Myocyte (in vitro differentiated cells): ENCODE data around the gene SPECC1L. TPM values are rescaled to one million over a fixed set of nuclear protein-coding genes. Genes with fewer than 3 reads are reported as not detected.
"Not testable (repeated sequence)": the region's sequence is repeated elsewhere in the genome, so short reads cannot be mapped to it uniquely, and the experiment has no call there.

Experiments used
- DNase-seq: peaks from one replicate; pipeline ENCODE4 v3.0.0-alpha.2; 2012; ENCODE audit warnings: low read depth
- polyA plus RNA-seq: library from polyadenylated mRNA; unstranded; fragments of >200 nt; gene quantifications from one replicate; pipeline ENCODE4 v1.2.1, GENCODE V29; 2012; ENCODE audit warnings: missing spikeins
- total RNA-seq: library from RNA; depleted of rRNA; stranded (reverse); fragments of >200 nt; gene quantifications from 2 replicates; pipeline ENCODE4 v1.2.3, GENCODE V29; 2014

SPECC1L gene
- 25.2 and 29.2 TPM in 2 replicates for total RNA-seq
- polyA plus RNA-seq = 20.5 TPM

GRCh38 chr22:24270556-24271385 lies at the start of gene SPECC1L:
TSS of gene SPECC1L (plus strand) at chr22:24270831. CDS start at chr22:24302232, 31,401 bp downstream.
- peak; percentile 92 for DNase-seq

- DNase-seq = no peak
Observed at GRCh38 chr22:24224468-24224867, 46.2 kb upstream of the SPECC1L start.

DNA sequence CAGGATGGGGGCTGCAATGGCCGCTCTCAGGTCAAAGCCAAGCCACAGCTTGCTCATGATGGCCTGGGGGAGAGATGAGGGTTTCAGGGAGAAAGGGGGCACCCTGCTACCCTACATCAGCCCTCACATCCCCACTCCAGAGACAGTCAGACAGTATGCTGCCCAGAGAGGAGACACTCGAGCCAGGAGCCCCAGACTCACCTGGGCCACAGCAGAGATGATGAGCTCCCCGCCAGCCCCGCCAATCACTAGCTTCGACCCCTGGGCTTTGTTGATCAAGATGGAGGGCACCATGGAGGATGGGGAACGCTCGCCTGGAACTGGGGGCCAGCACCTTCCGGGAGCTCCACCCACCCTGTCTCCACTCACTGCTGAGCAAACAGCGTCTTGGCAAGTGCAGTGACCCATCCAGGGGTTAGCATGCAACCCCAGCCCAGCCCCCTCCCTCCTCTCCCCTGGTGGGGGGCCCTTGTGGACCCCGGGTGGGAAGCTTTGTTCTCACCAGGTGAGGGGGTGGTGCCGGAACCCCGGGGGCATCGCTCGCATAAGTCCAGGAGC lies 45.5 kb upstream of the SPECC1L start:
- DNase-seq = no peak

GRCh38 chr22:24225951-24226350 lies 44.7 kb upstream of the SPECC1L start:
- DNase-seq = no peak

GRCh38 chr22:24230911-24231656 lies 39.5 kb upstream of the SPECC1L start:
- no peak for DNase-seq

- DNase-seq = no peak
Observed at GRCh38 chr22:24231706-24232105, 38.9 kb upstream of the SPECC1L start.

- DNase-seq = no peak
Observed at GRCh38 chr22:24232124-24232523, 38.5 kb upstream of the SPECC1L start.

DNA sequence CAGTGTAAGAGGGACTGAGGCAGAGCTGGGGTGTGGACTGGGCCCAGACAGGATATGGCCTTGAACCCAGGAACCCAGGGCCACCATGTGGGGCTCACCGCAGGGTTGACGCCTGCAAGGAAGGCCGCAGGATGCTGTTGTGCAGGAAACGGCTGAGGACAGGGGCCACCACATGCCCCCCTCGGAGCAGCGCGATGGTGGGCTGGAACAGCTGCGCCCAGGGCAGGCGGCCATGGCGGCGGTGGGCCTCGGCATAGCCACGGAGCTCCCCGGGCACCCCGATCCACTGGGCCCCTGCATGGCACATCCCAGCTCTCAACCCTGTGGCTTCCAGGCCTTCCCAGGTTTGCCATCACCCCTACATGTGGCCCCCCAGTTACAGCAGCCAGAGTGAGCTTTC lies 37.9 kb upstream of the SPECC1L start:
- DNase-seq = no peak

- no peak for DNase-seq
Observed at GRCh38 chr22:24233235-24233634, 37.4 kb upstream of the SPECC1L start.

GRCh38 chr22:24233816-24234215 lies 36.8 kb upstream of the SPECC1L start:
- DNase-seq = no peak

- no peak for DNase-seq
Observed at GRCh38 chr22:24235315-24235714, 35.3 kb upstream of the SPECC1L start.

- no peak for DNase-seq
Observed at GRCh38 chr22:24236656-24237055, 34.0 kb upstream of the SPECC1L start.

DNA sequence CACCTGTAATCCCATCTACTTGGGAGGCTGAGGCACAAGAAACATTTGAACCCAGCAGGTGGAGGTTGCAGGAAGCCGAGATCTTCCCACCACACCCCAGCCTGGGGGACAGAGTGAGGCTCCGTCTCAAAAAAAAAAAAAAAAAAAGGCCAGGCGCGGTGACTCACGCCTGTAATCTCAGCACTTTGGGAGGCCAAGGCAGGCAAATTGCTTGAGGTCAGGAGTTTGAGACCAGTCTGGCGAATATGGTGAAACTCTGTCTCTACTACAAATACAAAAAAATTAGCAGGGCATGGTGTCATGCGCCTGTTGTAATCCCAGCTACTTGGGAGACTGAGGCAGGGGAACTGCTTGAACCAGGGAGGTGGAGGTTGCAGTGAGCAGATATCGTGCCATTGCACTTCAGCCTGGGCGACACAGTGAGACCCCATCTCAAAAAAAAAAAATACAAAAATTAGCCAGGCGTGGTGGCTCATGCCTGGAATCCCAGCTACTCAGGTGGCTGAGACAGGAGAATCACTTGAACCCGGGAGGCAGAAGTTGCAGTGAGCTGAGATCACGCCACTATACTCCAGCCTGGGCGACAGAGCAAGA lies 32.4 kb upstream of the SPECC1L start:
- not testable (repeated sequence) for DNase-seq

DNA sequence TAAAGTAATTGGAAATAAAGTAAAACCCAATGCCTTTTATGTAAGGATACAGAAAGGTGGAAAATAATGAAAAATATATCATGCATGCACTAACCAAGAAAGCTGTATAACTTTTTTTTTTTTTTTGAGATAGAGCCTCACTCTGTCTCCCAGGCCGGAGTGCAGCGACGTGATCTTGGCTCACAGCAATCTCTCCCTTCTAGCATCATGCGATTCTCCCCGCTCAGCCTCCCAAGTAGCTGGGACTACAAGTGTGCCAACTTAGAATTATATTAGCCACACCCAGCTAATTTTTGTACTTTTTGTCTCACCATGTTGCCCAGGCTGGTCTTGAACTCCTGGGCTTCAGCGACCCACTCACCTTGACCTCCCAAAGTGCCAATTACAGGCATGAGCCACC lies 30.2 kb upstream of the SPECC1L start:
- no peak for DNase-seq

- DNase-seq = not testable (repeated sequence)
Observed at GRCh38 chr22:24240985-24241692, 29.5 kb upstream of the SPECC1L start.

DNA sequence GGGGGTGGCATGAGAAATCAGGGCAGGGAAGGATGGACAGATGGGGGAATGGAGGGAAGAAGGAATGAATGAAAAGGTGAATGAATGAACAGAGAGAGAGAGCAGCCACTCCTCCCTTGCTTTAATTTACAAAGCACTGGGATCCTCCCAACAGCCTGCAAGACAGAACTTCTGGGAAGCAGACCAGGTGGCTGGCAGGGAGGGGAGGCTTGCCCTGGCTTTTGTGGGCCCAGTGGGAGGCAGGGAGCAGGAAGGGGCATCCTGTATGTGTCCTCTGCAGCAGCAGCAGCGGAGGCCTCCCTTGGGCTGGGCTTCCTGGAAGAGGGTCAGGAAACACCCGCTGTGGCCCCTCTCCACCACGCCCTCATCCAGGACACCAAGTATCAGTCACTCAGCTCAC lies 27.2 kb upstream of the SPECC1L start:
- DNase-seq = peak; percentile 66

DNA sequence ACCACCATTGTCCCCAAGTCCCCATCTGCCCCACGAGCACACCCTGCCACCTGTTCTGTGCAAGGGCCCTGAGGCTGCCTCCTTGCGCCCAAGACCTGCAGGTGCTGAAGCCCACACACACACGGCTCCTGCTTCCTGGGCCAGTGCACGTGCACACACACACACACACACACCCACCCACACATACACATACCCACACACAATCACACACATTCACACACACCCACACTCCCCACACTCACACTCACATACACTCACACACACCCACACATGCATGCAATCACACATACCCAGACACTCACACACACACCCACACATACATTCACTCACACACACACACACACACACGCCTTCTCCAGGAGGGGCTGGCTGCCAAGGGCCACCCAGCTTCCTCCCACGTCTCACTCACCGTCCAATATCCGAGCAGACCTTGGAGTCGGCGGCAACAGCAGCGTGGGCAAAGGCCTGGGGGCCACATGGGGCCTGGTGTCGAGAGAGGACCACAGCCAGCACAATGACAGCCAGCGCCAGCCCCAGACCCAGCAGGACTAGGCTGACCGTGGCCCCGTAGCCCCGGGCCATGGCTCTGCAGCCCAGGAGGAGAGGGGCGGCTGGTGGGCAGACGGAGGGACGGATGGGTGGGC lies 26.4 kb upstream of the SPECC1L start:
- peak; percentile 43 for DNase-seq

GRCh38 chr22:24245030-24245431 lies 25.6 kb upstream of the SPECC1L start, which contains the start of gene GGT5:
TSS of gene GGT5 (minus strand) at chr22:24245082. CDS start at chr22:24244725, 357 bp downstream.
- peak; percentile 41 for DNase-seq

DNA sequence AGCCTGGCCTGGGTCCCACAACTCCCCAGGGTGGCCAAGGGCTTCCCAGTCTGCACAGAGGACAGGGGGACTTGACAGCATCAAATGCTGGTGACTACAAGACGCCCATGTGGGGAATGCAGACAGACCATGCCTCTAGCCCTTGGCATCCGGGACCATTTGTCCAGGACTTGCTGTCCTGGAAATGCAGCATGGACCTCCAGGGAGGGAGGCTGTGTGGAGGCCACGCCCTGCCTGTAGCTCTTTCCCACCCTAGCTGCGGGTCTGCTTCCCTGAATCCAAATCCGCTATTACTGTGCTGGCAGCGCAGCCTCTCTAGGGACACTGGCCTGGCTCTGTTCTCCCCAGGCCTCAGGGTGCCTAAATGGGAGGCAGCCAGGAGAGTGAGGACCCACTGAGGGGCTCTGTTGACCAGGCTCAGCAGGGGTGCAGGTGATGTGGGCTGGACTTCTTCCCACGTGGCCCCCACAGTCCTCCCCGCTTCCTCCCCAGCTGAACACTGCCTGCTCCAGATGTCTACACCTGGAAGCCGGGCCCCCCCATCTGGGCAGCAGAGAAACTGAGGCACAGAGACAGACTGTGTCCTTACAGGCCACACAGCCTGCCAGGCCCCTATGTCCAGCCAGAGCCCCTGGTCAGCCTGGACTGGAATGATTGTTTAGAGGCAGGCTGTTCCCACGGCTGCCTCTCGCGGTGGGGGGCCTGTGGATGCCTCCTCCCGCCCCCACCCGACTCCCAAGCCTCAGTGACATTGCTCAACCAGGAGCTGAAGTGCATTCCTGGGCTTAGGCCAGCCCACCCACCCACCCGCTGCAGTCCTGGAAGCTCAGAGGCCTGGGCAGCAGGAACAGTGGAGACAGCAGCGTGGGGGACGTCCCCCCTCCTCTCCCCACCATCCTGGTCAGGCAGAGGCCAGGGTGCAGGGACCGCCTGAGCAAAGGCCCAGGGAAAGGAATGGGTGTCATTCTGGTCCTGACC lies 24.8 kb upstream of the SPECC1L start:
- peak; percentile 68 for DNase-seq
